GM12878 (cell line): ENCODE measurements around the gene CCT6A.

Experiments used
- ATF7 ChIP-seq: fragments of 450-650 bp; IDR thresholded peaks from 2 replicates; pipeline ENCODE4 v1.6.1; 2016; ENCODE audit warnings: low read depth, mild to moderate bottlenecking
- CREB1 ChIP-seq: IDR thresholded peaks from 2 replicates; pipeline ENCODE4 v1.6.1; 2012; ENCODE audit warnings: low read depth, mild to moderate bottlenecking, inconsistent platforms
- ZNF622 ChIP-seq: fragments of 450-650 bp; IDR thresholded peaks from 2 replicates; pipeline ENCODE4 v1.6.1; 2017; ENCODE audit warnings: mild to moderate bottlenecking, inconsistent platforms

- TF ChIP-seq ATF7 (no peak), ZNF622 (no peak), CREB1 (no peak)
Measured at GRCh38 chr7:56046721-56047445, 4.7 kb upstream of the CCT6A start.
